Activated T-helper 17 cell treated with anti-CD3 and anti-CD28 coated beads, Interleukin-2, amount 50 U/mL, for 72 hours (primary cell): ENCODE results near the gene ANKRD13D. TPM values are rescaled to one million over a fixed set of nuclear protein-coding genes. Genes with fewer than 3 reads are reported as not detected.
A peak's percentile ranks its signal among the peaks of the same experiment; 100 is the strongest.

Experiments used
- ATAC-seq: fragments of 150-1000 bp; cut with Tn5 transposase; replicated peaks from 2 replicates; pipeline ENCODE4 v1.10.0; 2021; ENCODE audit warnings: mild to moderate bottlenecking, moderate library complexity
- H3K27ac Mint-ChIP-seq: one replicate; pipeline ENCODE4 v1.8.0; 2022; ENCODE audit warnings: mixed read lengths
- H3K27me3 Mint-ChIP-seq: one replicate; pipeline ENCODE4 v1.8.0; 2022; ENCODE audit warnings: mixed read lengths
- H3K36me3 Mint-ChIP-seq: one replicate; pipeline ENCODE4 v1.8.0; 2022; ENCODE audit warnings: low read depth, mild to moderate bottlenecking, mixed read lengths
- H3K4me1 Mint-ChIP-seq: one replicate; pipeline ENCODE4 v1.8.0; 2022; ENCODE audit warnings: mixed read lengths
- H3K4me3 Mint-ChIP-seq: one replicate; pipeline ENCODE4 v1.8.0; 2022; ENCODE audit warnings: mild to moderate bottlenecking, mixed read lengths
- H3K9me3 Mint-ChIP-seq: one replicate; pipeline ENCODE4 v1.8.0; 2022; ENCODE audit warnings: mixed read lengths
- total RNA-seq, 2 donors: library from RNA; stranded (reverse); gene quantifications; one replicate each; pipeline ENCODE4 v1.2.3, GENCODE V29; 2022

The ANKRD13D gene
- total RNA-seq, result 100 to 1,000 TPM; 102 to 137 TPM

DNA sequence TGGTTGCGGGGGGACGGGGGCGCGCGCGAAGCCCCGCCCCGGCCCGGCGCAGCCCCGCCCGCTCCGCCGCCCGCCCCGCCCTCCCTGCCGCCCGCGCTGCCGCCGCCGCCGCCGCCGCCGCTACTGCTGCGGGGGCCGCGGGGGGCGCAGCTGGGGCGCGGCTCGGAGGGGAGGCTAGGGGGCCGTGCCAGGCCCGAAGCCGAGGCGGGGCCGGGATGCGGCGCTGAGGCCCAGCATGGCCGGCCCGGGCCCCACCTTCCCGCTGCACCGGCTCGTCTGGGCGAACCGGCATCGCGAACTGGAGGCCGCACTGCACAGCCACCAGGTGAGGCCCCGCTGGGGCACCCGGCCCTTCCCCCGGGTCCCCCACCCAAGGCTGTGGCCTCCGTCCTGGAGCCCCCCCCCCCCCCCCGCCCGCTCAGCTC is at the start of gene ANKRD13D:
ANKRD13D (plus strand) TSS at position 78 of the 425 bp plus-strand sequence; CDS start at position 236, 158 bp downstream.
- no peak for ATAC-seq
- peaks cover 23% of the 10 kb centered on the region for H3K4me1 Mint-ChIP-seq
- peak within 1 kb of the TSS; percentile 86 for H3K4me3 Mint-ChIP-seq
- H3K27ac Mint-ChIP-seq, result peak within 1 kb of the TSS; percentile 98
- H3K36me3 Mint-ChIP-seq, result peaks cover 91% of the 10 kb centered on the region
- H3K9me3 Mint-ChIP-seq, result no peaks in the 10 kb centered on the region
- H3K27me3 Mint-ChIP-seq, result no peaks in the 10 kb centered on the region

DNA sequence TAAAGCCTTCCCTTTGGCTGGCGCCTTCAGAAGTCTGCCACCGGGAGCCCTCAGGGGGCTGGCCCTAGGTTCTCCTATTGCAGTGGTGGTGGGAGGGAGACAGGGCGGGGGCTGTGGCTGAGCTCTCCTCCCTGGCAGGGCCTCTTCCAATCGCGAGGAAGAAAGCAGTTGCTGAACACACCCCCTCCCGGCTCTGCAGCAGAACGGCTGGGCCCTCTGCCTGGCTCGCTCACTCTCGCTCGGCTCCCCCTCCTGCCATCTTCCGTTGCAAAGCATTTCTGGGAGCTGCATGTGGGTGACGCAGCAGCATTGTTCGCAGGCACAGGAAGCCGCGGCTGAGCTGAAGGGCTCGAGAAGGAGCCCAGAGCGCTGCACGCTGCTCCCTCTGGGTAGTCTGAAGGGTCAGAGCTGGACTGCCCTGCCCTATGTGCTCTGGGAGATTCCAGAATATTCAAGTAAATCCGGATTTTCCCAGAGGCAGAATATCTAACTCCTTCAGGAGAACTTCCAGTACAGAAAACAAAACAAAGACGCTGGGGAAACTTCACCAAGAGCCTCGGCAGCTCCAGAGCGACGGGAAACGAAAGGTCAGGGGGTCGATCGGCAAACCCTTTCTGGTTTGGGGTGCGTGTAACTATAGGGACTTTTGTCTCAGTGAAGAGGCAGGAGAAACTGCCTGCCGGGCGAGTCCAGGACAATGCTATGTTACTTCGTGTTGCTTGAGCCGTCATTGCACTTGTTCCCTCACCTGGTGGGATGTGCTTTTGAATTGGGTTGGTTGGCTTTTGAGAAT is 49.1 kb upstream of the ANKRD13D start:
- Mint-ChIP-seq H3K9me3 (no peaks in the 10 kb centered on the region), H3K36me3 (peaks cover 63% of the 10 kb centered on the region), H3K4me1 (peaks cover 32% of the 10 kb centered on the region), H3K27me3 (no peaks in the 10 kb centered on the region), H3K4me3 (peak overlapping the region; percentile 98), H3K27ac (peak overlapping the region; percentile 99)
- peak; percentile 92 for ATAC-seq

DNA sequence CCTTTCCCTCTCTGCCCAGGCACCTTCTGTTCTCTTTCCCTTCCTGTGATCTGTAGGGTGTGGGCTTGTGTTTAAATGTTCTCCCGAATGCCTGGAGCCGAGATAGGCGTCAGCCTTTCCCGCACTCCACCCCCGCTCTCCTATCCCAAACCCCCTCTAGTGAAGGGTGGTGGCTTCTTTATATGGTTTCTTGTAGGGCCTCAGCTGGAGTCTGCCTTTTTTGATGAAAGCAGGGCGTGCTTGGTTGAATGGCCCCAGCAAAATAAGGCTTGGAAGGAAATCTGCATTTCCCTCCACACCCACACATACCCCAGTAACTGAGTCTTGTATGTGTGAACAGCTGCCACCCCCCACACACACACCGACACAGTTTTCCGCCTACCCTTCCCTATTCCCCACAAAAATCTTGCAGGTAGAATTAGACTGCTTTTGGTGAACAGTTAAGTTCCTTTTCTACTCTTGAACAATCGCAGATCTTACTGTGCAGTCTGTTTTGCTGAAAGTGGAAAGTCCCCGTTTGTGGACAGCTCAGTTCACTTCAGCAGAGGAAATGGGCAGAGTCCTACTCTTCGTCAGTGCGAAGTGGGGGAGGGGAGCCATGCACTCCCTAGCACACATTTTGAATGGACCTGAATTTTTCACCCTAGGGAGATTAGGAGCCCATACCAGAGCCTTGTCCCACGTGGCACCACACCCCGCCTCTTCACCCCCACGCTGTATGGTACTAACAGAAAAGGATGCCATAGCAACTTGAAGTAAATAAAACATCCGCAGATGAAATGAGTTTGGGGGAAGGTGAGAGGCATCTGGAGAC is 48.3 kb upstream of the ANKRD13D start:
- Mint-ChIP-seq H3K36me3 (peaks cover 68% of the 10 kb centered on the region), H3K27me3 (no peaks in the 10 kb centered on the region), H3K4me3 (peak overlapping the region; percentile 98), H3K9me3 (no peaks in the 10 kb centered on the region), H3K27ac (peak overlapping the region; percentile 99), H3K4me1 (peaks cover 35% of the 10 kb centered on the region)
- ATAC-seq, result peak; percentile 58

DNA sequence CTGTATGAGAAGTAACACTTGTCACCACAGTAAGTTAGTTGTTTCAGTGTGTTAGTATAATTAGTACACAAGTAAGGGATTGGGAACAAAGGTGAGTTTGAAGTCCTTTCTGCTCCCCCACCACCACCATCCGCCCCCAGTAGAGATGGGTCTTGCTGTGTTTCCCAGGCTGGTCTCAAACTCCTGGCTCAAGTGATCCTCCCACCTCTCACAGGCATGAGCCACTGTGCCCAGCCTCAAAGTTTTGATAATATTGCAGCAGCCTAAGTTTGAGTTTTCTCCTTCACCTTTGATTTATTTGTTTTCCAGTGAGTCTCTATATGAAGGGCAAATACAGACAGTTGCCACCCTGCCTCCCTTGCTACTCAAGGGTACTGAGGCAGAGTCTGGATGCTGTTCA is 46.6 kb upstream of the ANKRD13D start:
- ATAC-seq, result no peak
- peaks cover 78% of the 10 kb centered on the region for H3K36me3 Mint-ChIP-seq
- peaks cover 35% of the 10 kb centered on the region for H3K4me1 Mint-ChIP-seq
- no peaks in the 10 kb centered on the region for H3K9me3 Mint-ChIP-seq
- peak overlapping the region; percentile 98 for H3K4me3 Mint-ChIP-seq
- no peaks in the 10 kb centered on the region for H3K27me3 Mint-ChIP-seq
- peak overlapping the region; percentile 99 for H3K27ac Mint-ChIP-seq

DNA sequence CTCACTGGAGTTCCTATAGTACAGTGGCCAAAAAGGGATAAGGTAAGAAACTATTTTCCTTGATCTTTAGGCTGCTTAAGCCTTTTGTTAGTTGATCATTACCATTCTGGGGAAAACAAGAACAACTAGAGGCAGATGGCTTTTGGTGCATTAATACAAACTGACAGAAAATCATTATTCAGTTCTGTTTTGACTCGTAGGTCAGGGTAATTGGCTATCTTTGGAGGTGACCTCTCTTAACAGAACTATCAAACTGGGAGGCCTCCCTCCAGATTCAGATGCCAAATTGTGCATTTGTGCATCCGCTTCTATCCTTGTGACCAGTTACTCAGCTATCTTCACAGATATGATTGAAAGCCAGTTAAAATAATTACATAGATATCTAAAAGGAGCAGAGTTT is 46.1 kb upstream of the ANKRD13D start:
- H3K36me3 Mint-ChIP-seq, result peaks cover 83% of the 10 kb centered on the region
- peaks cover 35% of the 10 kb centered on the region for H3K4me1 Mint-ChIP-seq
- peak overlapping the region; percentile 98 for H3K4me3 Mint-ChIP-seq
- peak overlapping the region; percentile 99 for H3K27ac Mint-ChIP-seq
- ATAC-seq, result no peak
- H3K27me3 Mint-ChIP-seq, result no peaks in the 10 kb centered on the region
- H3K9me3 Mint-ChIP-seq, result no peaks in the 10 kb centered on the region

DNA sequence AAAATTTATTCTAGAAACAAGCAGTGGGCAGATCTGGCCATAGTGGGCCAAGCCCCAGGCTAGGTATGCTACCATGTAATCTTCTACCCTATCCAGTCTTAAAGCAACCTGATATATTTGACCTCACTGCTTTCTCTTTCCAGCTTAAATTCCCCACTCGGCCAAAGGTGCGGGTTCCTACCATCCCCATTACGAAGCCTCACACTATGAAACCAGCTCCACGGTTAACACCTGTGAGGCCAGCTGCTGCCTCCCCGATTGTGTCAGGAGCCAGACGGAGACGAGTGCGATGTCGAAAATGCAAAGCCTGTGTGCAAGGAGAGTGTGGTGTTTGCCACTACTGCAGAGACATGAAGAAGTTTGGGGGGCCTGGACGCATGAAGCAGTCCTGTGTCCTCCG is 44.1 kb upstream of the ANKRD13D start:
- H3K4me1 Mint-ChIP-seq, result peaks cover 33% of the 10 kb centered on the region
- peak overlapping the region; percentile 36 for H3K27ac Mint-ChIP-seq
- H3K27me3 Mint-ChIP-seq, result no peaks in the 10 kb centered on the region
- ATAC-seq, result no peak
- H3K36me3 Mint-ChIP-seq, result peaks cover 100% of the 10 kb centered on the region
- no peak overlapping the region for H3K4me3 Mint-ChIP-seq
- no peaks in the 10 kb centered on the region for H3K9me3 Mint-ChIP-seq

DNA sequence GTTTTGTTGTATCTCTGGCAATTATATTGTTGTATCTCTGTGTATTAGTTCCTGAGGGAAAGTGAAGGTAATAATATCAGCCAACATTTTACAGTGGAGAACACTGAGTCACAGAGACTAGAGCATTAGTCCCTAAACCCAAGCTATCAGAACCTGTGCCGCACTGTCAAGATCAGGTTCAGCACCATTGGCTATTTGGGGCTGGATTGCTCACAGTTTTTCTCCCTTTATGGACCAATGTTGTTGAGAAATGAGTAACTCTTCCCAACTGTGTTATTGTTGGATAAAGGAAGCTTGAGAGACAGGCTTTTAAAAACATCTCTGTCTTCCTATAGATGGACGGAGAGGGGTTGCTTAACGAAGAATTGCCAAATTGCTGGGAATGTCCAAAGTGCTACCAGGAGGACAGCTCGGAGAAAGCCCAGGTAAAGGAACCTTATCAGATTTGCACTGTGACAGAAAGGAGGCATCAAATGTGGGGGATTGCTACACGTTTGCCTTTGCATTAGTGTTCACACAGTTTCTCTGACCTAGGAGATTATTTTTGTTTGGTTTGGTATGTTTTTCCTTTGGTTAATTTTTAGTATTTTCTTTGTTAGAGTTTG is 41.1 kb upstream of the ANKRD13D start:
- ATAC-seq, result no peak
- peaks cover 100% of the 10 kb centered on the region for H3K36me3 Mint-ChIP-seq
- H3K9me3 Mint-ChIP-seq, result no peaks in the 10 kb centered on the region
- H3K4me1 Mint-ChIP-seq, result peaks cover 21% of the 10 kb centered on the region
- H3K27me3 Mint-ChIP-seq, result no peaks in the 10 kb centered on the region
- no peak overlapping the region for H3K27ac Mint-ChIP-seq
- no peak overlapping the region for H3K4me3 Mint-ChIP-seq

DNA sequence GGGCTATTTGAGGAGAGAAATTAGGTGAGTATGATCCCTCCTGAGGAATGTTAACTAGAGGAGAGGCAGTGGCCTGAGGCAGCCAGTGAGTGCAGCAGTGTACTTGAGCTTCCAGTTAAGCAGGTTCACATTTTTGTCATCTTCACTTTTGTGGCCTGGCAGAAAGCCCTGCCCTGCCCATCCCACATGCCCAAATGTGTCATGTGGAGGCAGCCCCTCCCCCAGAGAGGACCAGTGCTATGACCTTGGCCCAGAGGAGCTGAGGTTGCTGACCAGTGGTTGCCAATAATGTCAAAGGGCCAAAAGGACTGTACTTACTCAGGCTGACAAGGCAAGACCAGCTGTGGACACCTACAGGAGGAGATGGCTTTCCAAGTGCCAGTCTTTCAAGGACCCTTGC is 40.5 kb upstream of the ANKRD13D start:
- H3K9me3 Mint-ChIP-seq, result no peaks in the 10 kb centered on the region
- peak overlapping the region; percentile 43 for H3K27ac Mint-ChIP-seq
- no peaks in the 10 kb centered on the region for H3K27me3 Mint-ChIP-seq
- peaks cover 19% of the 10 kb centered on the region for H3K4me1 Mint-ChIP-seq
- no peak overlapping the region for H3K4me3 Mint-ChIP-seq
- peaks cover 100% of the 10 kb centered on the region for H3K36me3 Mint-ChIP-seq
- no peak for ATAC-seq

DNA sequence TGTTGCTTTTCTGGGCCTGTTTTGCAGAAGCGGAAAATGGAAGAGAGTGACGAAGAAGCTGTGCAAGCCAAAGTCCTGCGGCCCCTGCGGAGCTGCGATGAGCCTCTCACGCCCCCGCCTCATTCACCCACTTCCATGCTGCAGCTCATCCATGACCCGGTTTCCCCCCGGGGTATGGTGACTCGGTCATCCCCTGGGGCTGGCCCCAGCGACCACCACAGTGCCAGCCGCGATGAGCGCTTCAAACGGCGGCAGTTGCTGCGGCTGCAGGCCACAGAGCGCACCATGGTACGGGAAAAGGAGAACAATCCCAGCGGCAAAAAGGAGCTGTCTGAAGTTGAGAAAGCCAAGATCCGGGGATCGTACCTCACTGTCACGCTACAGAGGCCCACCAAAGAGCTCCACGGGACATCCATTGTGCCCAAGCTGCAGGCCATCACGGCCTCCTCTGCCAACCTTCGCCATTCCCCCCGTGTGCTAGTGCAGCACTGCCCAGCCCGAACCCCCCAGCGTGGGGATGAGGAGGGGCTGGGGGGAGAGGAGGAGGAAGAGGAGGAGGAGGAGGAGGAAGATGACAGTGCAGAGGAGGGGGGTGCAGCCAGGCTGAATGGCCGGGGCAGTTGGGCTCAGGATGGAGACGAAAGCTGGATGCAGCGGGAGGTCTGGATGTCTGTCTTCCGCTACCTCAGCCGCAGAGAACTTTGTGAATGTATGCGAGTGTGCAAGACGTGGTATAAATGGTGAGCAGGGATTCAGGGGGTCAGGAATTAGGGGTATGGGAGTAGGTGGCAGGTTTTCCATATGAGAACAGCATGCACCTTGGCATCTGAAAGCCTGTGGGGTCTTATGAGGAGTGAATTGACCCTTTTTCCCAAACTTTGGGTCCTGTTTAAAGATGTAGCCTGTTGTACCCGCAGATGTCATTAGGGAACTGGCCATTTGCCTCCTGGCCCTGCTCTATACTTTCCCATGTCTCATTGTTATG is 38.8 kb upstream of the ANKRD13D start:
- H3K27ac Mint-ChIP-seq, result peak overlapping the region; percentile 61
- peaks cover 100% of the 10 kb centered on the region for H3K36me3 Mint-ChIP-seq
- no peaks in the 10 kb centered on the region for H3K9me3 Mint-ChIP-seq
- H3K27me3 Mint-ChIP-seq, result no peaks in the 10 kb centered on the region
- H3K4me1 Mint-ChIP-seq, result peaks cover 9% of the 10 kb centered on the region
- no peak for ATAC-seq
- no peak overlapping the region for H3K4me3 Mint-ChIP-seq

DNA sequence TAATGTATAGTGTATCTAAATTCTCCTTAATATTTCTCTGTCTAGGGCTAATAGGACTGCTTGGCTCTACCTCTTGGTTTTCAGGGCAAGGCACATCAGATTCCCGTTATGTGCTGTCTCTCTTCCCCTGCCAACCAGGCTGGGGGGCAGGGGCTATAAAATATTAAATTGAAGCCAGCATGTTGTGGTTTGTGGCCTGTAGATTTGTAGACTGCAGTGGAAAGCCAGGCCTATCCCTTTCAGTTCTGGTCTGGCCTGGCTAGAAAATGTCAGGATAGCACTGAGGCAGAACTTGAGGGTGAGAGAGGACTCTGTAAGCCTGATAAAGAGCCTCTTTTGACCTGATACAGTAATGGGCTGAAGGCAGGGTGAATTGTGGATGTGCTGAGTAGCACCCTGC is 37.3 kb upstream of the ANKRD13D start:
- Mint-ChIP-seq H3K27me3 (no peaks in the 10 kb centered on the region), H3K36me3 (peaks cover 100% of the 10 kb centered on the region), H3K4me1 (peaks cover 9% of the 10 kb centered on the region), H3K4me3 (no peak overlapping the region), H3K27ac (no peak overlapping the region), H3K9me3 (no peaks in the 10 kb centered on the region)
- ATAC-seq, result no peak

DNA sequence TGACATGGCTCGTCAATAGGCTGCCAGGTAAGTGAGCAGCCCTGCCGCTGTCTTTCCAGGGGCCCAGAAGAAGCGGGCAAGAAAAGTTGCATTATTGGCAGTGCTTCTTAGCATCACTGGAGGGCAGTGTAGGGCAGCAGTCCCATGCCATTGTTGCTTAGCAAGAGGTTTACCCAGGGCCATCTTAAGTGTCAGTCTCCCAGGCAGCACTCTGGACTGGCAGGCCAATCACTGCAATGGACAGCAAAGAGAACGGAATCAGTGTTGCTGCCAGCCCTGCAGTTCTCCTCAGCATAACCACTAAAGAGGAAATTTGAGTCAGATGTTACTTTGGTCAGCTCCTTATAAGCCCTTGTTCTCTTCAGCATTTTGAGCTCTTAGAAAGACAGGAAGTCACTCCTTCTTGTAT is 36.3 kb upstream of the ANKRD13D start:
- Mint-ChIP-seq H3K4me1 (peaks cover 9% of the 10 kb centered on the region), H3K27ac (no peak overlapping the region), H3K36me3 (peaks cover 98% of the 10 kb centered on the region), H3K4me3 (no peak overlapping the region), H3K27me3 (no peaks in the 10 kb centered on the region), H3K9me3 (no peaks in the 10 kb centered on the region)
- peak; percentile 63 for ATAC-seq

DNA sequence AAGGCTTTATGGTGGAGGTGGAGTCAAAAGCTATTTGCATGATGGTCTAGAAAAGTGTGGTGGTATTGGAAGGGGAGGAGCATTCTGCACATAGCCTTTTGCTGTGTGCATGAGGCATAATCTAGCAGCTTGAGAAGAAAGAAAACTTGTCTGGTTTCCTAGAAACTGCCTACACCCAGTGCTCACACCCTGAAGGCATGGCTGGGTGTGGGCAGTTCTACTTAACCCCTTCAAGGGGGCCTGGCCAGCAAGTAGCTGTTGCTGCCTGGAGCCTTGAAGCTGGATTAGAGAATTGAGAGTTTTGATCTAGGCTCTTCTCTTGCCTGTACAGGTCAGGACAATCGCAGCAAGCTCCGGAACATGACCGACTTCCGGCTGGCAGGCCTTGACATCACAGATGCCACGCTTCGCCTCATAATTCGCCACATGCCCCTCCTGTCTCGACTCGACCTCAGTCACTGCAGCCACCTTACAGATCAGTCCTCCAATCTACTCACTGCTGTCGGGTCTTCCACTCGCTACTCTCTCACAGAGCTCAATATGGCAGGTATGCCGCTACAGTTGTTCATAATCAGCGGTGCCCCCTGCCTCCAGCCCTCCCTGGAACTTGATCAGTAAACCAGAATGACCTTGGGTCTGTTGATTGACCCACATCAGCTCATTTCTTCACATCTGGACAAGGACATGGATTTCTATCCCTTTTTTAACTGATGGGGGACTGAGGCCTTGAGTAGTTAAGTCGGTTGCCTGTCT is 35.1 kb upstream of the ANKRD13D start:
- ATAC-seq, result no peak

DNA sequence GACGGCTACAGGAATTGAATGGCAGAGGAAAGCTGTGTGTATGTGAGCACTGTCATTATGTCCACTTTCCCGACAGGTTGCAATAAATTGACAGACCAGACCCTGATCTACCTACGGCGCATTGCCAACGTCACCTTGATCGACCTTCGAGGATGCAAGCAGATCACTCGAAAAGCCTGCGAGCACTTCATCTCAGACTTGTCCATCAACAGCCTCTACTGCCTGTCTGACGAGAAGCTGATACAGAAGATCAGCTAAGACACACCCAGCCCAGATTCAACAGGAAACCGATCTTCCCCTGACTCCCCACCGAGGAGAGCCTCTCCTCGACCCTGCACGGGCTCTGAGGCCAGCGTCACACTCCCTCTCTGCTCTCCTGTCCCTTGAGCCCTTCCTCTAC is 34.3 kb upstream of the ANKRD13D start:
- Mint-ChIP-seq H3K9me3 (no peaks in the 10 kb centered on the region), H3K4me3 (no peak overlapping the region), H3K27me3 (no peaks in the 10 kb centered on the region), H3K4me1 (peaks cover under 1% of the 10 kb centered on the region), H3K27ac (peak overlapping the region; percentile 10), H3K36me3 (peaks cover 78% of the 10 kb centered on the region)
- no peak for ATAC-seq

More for the DNA sequence above, 35.1 kb upstream of the ANKRD13D start:
- Mint-ChIP-seq H3K4me3 (no peak overlapping the region), H3K36me3 (peaks cover 85% of the 10 kb centered on the region), H3K27me3 (no peaks in the 10 kb centered on the region), H3K4me1 (peaks cover 8% of the 10 kb centered on the region), H3K9me3 (no peaks in the 10 kb centered on the region), H3K27ac (peak overlapping the region; percentile 10)
